SU-DHL-6 (cell line): Measurements from ENCODE around the gene CRHR2.

Experiments
- CTCF ChIP-seq: fragments of 200-600 bp; sonication (generic); IDR thresholded peaks from one replicate; pipeline ENCODE4 v1.5.1; 2017; ENCODE audit warnings: antibody characterized with exemption, mild to moderate bottlenecking, low read length, moderate library complexity; ENCODE audit not compliant: insufficient read depth, poor library complexity, severe bottlenecking
- EZH2phosphoT487 ChIP-seq: fragments of 200-600 bp; sonication (generic), shearing (Covaris generic); conservative IDR thresholded peaks from 2 replicates; pipeline ENCODE4 v1.6.1; 2018; ENCODE audit warnings: mild to moderate bottlenecking, antibody characterized with exemption, low read length, moderate library complexity, mixed read lengths

GRCh38 chr7:30726296-30727006, 44.2 kb upstream of the CRHR2 start:
- TF ChIP-seq CTCF, result no peak
- TF ChIP-seq EZH2phosphoT487, result no peak
